ENCODE data around the gene YTHDF1.
"Not testable (repeated sequence)": the region's sequence is repeated elsewhere in the genome, so short reads cannot be mapped to it uniquely, and the experiment has no call there.

The YTHDF1 gene

DNA sequence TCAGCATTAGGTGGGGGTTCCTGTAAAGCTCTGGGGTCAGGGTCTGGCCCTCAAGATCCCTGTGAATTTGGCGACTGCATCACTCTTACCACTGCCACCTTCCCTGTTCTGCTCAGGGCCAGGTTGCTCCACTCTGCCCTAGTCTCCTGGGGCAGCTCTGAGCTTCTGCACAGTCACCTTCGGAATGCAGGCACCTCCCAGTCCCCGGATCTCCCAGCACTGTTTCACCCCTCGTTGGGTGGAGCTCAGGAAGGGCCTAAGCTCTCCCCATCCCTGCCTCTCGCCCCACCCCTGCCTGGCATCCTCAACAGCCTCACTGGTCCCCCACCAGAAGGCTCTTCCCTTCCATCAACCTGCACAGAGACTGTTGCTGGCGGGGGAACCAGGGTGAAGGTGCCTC is 46.2 kb downstream of the YTHDF1 start:
- DNase-seq (ENCODE audit: low read depth) = no peak

DNA sequence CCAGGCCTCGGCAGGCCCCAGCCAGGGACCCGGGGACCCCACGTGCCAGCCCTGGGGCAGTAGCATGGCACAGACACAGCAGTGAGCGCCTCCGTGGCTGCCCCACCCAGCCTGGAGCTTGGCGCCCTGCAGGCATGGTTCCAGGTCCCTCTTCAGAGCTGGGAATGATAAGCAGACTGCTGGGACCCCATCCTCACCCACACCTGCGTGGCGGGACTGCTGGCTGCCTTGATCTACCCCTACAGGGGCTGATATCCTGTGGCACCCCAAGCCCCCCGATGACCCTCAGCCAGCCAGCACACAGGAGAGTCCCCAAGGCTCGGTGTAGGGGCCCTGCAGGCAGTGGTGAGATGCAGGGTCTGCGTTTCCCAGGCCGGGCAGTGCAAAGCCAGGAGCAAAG is 47.1 kb downstream of the YTHDF1 start:
- no peak for DNase-seq (ENCODE audit: low read depth)

DNA sequence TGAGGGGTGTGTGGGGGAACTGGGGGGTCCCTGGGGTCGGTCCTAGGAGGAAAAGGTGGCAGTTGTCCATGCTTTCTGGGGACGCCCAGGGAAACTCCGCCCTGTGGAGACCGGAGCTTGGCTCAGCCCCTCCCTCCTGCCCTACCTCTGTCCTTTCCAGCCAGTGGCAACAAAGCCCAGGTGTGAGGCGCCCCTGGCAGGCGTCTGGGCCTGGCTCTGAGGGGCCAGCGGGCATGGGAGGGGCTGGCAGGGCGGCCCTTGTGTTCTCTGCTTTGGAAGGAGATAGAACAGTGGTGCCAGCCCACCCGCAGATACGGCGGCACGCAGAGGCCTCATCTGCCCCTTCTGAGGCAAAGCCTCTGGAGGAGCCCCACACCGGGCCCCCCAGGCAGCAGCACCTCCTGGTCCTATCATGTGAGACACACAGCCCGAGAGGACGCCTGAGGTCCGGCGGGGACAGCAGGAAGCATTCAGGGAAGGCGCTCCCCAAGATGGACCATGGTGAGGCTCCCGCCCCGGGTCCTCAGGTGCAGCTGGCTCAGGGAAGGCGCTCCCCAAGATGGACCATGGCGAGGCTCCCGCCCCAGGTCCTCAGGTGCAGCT is 47.9 kb downstream of the YTHDF1 start:
- no peak for DNase-seq (ENCODE audit: low read depth)

DNA sequence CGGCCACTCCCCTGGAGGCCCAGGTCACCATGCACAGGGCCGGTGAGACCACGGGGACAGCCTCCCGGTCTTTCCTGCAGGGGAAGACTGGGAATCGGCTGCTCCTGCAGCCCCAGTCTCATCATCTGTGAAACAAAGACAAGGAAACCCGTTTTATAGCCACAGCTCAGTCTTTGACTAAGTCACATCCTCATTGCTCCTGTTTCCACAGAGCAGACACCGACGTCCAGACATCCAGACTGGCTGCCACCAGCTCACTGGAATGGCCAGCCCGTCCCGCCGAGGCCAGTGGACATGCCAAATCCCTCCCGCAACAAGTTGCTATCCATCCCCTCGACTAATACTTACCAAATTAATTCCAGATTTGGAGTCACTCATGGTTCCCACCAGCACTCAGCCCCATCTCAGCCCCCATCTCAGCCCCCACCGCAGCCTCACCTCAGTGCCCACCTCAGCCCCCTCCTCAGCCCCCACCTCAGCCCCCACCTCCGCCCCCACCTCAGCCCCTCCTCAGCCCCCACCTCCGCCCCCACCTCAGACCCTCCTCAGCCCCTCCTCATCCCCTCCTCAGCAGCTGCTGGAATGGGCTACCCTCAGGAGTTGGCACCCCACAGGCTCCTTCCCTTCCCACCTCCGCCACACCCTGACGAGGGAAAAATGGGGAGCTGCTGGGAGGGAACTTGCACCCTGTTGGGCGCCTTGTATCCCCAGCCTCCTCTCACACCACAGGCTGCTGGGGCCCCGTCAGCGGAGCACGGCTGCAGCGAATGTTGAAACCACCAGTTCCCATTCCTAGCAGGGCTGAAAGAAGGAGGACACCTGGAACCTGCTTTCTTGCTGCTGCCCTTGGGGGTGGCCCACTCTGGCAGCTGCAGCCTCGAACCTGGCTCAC is 48.7 kb downstream of the YTHDF1 start:
- no peak for DNase-seq (ENCODE audit: low read depth)

DNA sequence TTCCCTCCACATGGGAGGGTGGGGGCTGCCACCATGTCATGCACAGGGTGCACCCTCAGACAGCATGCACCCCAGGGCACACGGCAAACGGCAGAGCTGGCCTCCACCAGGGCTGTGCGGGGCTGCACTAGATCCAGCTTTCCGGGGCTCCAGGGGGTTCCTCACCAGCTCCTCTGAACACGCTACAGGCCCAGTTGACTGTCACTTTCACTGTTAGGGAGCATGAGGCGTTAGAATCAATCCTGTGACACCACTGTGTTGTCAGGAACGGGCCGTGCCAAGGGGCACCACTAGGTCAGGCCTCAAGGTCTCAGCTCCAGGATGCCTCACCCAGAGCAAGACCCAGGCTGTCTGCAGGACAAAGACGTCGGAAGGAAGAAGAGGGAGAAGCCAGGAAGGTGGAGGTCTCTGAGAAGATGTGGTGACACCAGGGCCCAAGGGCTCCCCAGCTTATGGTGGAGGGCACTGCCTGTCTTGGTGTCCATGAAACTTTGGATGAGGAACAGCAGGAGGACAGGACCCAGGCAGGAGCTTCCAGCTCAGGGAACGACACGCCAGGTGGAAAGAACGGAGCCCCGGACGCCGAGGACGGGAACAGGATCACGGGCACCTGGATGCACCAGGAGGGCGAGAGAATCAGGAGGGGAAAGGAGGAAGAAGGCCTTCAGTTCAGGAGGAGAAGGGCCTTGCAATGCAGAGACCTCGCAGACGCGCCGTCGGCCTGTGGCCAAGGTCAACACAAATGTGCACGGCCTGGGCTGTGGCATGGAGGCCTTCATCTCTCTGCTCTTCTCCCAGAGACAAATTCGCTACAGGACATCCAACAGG is 49.5 kb downstream of the YTHDF1 start:
- DNase-seq (ENCODE audit: low read depth) = no peak

DNA sequence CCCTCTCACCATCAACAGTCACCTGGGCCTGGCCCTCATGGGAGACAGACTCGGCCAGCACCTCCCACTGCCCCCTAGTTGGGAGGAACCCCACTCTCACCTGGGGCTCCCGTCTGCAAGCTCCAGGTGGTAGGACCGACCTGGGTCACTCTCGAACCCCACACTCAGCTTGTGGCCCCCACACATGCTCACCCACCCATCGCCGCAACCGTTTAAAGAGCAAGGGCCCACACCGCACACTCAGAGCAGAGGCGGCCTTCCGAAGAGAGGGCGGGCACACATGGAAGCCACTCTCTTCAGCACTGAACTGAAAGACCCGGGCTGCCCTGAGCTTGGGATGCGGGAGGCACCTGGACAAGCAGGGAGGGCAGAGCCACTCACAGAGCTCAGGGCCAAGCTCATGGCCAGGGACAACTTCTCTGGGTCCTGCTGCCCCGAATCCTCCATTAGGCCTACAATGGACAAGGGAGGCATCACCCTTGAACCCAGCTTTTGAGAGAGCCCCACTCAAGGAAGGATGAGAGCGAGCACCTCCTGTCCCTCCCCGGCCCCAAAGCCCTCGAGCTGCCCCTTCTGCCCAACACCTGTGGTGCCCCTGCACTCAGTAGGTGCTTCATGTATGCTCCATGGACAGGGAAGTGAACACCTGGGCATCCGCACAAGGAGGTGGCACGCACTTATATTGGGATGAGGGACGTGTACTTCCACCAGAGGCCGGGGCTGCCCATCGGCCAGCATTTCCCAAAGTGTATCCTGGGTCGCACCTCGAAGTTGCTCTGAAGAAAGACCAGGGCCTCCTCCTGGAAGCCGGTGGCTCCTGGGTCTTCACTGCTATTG is 50.4 kb downstream of the YTHDF1 start:
- no peak for DNase-seq (ENCODE audit: low read depth)

DNA sequence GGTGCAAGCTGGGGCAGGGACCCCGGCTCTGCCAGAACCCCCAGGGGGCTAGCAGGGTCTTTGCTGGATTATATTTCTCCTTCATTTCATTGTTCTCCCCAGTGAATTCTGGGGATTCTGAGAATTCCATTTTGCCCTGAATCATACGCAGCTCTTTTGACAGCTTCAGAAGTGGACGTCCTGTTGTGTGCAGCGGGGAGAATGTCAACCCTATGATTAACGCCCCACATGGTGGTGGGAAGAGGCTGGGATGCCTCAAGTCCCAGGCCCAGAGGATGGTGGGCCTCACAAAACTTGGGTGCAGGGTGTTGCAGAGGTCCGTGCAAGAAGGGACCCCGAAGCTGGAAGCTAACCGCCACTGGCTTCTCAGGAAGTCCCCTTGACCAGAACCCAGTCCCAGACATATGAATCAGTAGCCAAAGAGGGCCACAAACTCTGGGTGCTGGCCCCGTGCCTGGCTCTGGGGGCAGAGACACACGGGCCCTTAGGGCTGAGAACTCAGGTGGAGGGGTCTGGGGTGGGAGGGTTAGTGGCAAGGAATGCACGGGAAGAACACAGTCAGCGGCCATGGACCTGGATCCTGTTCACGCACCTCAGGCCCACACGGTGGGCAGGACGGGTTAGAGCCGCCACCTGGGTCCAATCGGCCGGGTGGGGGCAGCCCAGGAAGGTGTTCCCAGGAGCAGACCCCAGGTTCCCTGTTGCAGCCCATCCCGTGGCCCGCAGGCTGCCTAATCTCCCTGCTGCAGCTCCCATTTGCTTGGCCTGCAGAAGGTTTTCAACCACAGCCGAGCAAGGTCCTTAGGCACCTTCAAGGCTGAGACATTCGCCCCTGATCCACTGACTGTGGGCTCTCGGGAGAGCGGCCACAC is 51.2 kb downstream of the YTHDF1 start:
- no peak for DNase-seq (ENCODE audit: low read depth)

DNA sequence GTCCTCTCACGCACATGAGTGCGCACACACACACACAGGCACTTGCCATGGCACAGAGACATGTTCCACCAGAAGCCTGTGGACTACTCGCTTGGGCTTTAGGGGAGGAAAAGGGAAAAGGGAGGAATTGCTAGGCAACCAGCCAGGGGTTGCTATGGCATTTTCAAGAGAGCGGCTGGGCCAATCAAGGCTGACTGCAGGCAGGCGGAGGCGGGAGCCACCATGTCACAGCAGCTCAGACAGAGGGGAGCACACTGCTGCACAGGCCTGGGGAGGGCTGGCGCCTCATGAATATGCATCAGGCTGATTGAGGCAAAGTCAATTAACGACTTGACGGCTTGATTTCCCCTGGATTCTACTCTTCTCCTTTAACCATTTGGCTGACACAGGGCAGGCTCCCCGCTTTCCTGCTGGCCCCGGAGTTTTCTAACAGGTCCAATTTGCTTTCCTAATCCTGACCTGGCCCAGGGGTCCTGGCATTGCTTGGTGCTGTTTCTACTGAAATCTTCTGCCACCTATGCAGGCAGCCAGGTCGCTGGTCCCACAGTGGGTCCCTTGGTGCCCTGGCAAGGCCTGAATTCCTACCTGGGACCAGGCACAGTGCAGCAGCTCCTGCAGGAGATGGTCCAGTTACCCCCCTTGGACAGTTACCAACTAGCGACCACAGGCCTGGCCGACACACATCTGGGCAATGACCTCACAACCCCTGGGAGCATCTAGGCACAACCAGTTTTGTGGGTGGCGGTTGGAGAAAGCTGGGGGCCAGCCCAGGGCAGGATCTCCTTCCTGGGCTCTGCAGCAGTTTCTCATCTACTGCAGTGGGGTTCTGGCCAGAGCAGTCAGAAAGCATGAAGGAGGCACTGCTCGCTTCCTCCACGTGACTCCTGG is 52.1 kb downstream of the YTHDF1 start:
- no peak for DNase-seq (ENCODE audit: low read depth)

DNA sequence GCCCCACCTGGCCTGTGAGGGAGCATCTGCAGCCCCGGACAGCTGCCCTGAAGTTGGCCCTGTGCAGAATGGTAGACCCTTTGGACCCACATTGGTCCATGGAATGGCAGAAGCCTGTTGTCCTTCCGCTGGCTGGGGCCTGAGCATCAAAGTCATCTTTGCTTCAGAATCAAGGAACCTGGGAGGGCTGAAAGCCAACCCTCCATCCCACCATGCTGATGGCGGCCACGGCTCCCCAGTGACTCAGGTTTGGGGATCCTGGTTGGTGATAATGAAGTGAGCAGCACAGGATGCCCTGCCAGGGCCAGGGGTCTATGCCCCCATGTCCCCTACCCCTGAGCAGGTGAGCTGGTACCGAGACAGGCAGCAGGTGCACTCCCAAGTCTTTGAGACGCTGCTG is 52.8 kb downstream of the YTHDF1 start:
- no peak for DNase-seq (ENCODE audit: low read depth)

DNA sequence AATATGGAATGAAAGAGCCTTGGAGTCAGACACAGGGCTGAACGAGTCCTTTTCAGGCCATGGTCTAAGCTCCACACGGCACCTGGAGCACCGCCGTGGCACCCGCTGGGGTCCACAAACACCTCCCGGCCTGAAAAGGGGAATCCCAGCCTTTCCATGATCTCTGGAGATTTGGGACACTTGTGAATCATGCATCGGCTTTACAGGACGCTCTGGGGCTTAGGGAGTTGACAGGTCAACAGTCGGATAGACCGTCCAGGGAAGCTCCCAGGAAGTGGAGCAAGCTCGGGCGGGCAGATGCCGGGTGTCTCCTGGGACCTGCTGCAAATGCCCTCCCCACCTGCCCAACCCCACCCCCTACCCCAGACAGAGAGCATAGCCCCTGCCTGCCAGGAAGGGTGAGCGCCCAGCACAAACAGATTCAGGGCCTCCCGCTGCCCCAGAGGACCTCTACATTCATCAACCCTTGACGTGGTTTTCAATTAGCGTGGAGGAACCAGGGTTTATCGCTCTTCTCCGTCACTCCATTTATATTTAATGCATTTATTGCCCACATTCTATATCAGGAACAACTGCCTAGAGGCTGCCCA is 53.6 kb downstream of the YTHDF1 start:
- DNase-seq (ENCODE audit: low read depth) = no peak

DNA sequence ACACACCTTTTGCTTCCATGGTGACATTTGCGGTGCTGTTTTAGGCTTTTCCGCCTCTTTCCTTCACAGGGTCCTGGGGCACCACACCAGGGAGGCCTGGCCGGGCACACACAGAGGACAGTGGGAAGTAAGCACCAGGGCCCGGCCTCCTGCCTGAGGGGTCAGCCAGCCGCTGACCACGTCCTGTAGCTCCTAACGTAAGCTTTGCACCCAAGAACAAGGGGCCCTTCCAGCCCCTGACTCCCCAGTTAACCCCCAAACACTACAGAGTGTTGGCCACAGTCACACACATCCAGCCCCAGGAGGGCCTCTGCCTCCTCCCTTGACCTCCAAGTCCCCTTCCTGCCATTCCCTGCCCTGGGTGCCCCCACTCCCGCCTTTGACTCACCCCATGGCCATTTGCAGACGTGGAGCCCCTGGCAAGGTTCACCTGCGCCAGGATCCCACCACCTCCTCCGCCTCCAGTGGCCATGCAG is 54.7 kb downstream of the YTHDF1 start:
- DNase-seq (ENCODE audit: low read depth) = no peak

DNA sequence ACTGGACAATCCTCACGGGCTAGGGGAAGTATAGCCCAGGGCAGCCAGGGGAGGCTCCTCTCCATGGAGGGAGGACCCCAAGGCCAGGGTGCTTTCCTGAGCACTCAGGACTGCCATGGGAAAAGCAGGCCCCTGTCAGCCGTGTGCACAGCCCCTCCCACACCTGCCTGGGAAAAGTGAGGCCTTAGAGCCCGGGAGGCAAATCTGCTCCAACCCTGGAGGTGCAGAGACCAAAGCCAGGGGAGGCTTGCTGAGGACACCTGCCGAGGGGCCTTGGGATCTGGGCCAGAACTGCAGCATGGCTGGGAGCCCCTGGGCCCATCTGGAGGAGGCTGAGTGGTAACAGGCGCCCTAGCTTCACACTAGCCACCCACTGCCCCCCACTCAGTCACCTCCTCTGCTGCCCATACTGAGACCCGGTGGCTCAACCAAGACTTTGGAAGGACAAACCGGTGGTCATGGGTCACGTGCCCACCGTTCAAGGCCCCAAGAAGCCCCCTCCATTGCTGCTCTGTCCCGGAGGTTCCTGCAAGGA is 55.2 kb downstream of the YTHDF1 start:
- DNase-seq (ENCODE audit: low read depth) = no peak

DNA sequence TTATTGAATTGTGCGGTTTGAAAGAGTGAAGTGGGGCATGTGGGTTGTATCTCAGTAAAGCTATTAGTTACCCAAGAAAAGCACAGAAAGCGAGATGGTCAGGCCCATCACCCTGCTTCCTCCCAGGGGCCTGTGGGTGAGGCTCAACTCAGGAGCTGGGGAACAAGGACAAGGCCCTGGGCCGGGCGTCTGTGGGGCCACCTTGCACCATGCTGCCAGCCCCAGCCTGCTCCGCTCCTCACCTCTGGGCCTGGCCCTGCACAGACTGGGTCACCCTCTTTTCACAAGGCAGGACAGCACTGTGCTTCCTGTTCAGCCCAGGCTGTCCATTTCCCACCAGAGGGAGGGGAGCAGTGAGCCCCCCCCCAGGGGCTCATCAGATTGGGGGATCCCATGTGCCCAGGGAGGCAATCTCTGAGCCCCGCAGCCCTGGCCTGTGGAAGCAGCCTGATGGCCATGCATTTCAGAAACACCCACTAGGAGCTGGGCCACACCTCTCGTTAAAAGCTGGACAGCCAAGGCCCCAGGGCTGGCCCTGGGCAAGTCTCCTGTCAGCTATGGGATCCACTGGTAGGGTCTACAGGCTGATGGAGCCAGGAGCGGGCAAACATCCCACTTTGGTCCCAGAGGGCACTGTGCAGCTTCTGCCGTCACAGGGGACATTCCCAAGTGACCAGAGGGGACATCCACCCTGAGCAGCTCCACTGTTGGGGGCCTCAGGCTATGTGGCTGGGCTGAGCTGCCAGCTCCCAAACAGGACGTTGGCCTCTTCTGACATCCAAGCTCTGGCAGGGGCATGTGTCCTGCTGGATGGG is 55.9 kb downstream of the YTHDF1 start:
- DNase-seq (ENCODE audit: low read depth) = no peak

DNA sequence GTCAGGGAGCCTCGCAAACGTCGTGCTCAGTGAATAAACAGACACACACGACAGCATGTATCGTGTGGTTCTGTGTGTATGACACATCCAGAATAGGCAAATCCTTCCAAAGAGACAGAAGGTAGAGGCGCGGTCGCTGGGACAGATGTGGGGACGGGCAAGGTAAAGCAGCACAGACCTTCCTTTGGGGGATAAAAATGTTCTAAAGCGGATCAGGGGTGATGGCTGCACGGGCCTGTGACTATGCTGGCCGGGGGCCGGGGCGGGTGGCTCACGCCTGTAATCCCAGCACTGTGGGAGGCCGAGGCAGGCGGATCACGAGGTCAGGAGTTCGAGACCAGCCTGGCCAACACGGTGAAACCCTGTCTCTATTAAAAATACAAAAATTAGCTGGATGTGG is 56.7 kb downstream of the YTHDF1 start:
- DNase-seq (ENCODE audit: low read depth) = not testable (repeated sequence)

DNA sequence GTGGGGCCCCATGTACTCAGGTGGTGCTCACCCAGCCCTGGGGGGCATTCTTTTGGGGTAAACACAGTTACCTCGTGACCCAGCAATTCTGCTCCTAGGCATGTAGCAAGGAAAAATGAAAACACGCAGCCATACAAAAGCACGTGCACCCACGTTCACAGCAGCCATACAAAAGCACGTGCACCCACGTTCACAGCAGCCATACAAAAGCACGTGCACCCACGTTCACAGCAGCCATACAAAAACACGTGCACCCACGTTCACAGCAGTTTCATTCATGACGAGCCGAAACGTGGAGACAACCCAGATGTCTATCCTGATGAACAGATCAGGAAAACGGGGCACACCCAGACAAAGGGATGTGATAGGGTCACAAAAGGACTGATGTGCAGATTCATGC is 57.1 kb downstream of the YTHDF1 start:
- no peak for DNase-seq (ENCODE audit: low read depth)

DNA sequence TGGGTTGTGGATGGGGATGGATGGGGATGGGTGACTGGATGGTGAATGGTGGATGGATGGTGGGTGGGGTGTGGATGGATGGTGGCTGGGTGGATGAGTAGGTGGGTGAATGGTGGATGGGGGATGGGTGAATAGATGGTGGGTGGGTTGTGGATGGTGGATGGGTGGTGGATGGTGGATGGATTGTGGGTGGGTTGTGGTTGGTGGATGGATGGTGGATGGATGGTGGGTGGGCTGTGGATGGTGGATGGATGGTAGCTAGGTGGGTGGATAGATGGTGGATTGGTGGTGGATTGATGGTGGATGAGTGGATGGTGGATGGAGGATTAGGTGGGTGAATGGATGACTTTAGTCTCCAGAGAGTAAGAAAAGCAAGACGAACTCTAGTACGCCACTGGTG is 57.6 kb downstream of the YTHDF1 start:
- DNase-seq (ENCODE audit: low read depth) = no peak

DNA sequence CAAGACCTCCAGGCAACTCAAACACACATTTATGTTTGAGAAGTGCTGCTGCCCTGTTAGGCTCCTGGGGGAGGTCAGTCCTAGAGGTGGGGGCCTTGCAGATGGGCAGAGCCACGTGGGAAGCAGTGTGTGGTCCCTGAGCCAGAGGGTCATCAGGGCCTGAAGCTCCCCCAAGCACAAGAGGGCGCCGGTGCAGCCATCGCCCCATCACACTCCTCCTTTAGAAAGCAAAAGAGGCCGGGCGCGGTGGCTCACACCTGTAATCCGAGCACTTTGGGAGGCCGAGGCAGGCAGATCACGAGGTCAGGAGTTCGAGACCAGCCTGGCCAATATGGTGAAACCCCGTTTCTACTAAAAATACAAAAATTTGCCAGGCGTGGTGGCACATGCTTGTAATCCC is 58.5 kb downstream of the YTHDF1 start:
- not testable (repeated sequence) for DNase-seq (ENCODE audit: low read depth)

DNA sequence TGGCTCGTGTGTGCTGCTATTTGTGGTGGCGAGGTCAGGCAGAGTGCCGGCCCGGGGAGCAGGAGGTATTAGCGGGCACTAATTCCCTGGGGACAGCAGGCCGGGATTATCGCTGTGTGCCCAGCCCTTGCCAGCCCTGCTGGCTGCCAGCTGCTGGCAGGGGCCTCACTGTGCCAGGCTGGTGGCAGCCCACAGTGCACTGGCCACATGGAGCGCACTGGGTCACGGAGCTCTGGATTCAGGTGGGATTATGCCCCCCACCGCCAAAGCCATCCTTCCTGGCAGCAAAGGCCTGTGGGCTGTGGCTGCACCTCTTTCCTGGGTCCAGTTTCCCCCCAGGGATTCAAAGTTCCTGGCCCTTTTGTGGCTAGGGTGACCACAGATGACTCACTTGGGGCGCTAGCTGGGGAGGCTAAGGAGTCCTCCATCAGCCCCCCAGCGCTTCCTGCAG is 59.7 kb downstream of the YTHDF1 start:
- DNase-seq (ENCODE audit: low read depth) = no peak
